Esophagus squamous epithelium (tissue), 5 donors: ENCODE measurements around the gene MAIP1. TPM values are rescaled to one million over a fixed set of nuclear protein-coding genes. Genes with fewer than 3 reads are reported as not detected.

Source experiments
- DNase-seq: peaks from one replicate; lab custom pipeline; 2025; lab: John Stamatoyannopoulos, UW
- H3K27ac ChIP-seq, 4 donors: fragments of 200-600 bp; sonication (generic); one replicate each; pipeline ENCODE4 v1.5.1; 2016 to 2019; ENCODE audit warnings: mild to moderate bottlenecking in 1 of 4
- H3K27me3 ChIP-seq, 4 donors: fragments of 200-600 bp; sonication (generic); 1 replicate in 3 of 4; 2 replicates in 1 of 4; pipeline versions ENCODE4 v1.5.1 to v1.6.0; 2017 to 2021; ENCODE audit warnings: antibody characterized with exemption in 1 of 4
- H3K36me3 ChIP-seq, 3 donors: fragments of 200-600 bp; sonication (generic); one replicate each; pipeline ENCODE4 v1.5.1; 2016 to 2019
- H3K4me1 ChIP-seq, 3 donors: fragments of 200-600 bp; sonication (generic); one replicate each; pipeline ENCODE4 v1.5.1; 2017 to 2019
- H3K4me3 ChIP-seq, 4 donors: fragments of 200-600 bp; sonication (generic); 1 replicate in 3 of 4; 2 replicates in 1 of 4; pipeline ENCODE4 v1.5.1; 2016 to 2019; ENCODE audit warnings: mild to moderate bottlenecking in 2 of 4, moderate library complexity in 1 of 4
- H3K9me3 ChIP-seq, 3 donors: fragments of 200-600 bp; sonication (generic); one replicate each; pipeline ENCODE4 v1.5.1; 2016 to 2019
- CTCF ChIP-seq, 6 experiments: fragments of 450-650 bp in 4 of 6; fragments of 200-600 bp in 2 of 6; sonication (generic) in 2 of 6; IDR thresholded peaks; one replicate each; pipeline ENCODE4 v1.5.1; 2016 to 2019; ENCODE audit warnings: antibody characterized with exemption in 6 of 6, mild to moderate bottlenecking in 4 of 6, moderate library complexity in 4 of 6
- POLR2A ChIP-seq, 4 donors: fragments of 450-650 bp; IDR thresholded peaks; one replicate each; pipeline ENCODE4 v1.6.1; 2017; ENCODE audit warnings: antibody characterized with exemption in 4 of 4, mild to moderate bottlenecking in 4 of 4, moderate library complexity in 3 of 4
- WGBS, 2 donors: methylation state at CpG; one replicate each; pipeline ENCODE4 v1.1.5; 2018; 5-methylcytosine and 5-hydroxymethylcytosine counted together
- intact Hi-C: fragments of 100-400 bp; cut with DNase I; formaldehyde crosslinking; loops from one replicate; pipeline ENCODE4 v1.15.0; 2022
- total RNA-seq, 4 donors: library from RNA; depleted of rRNA; stranded (reverse); fragments of >200 nt; gene quantifications; one replicate each; pipeline ENCODE4 v1.1.0, GENCODE V29; 2016
- donor health status: DM: yes; HTN: yes; CAD: no.

The MAIP1 gene
- total RNA-seq, 4 donors from 2014 or later, result 10.4 to 27.4 (median 22.0) TPM

- TF ChIP-seq CTCF (IDR thresholded peaks at IDR 0.05), result no peak
- no peak for TF ChIP-seq POLR2A (IDR thresholded peaks at IDR 0.05)
- WGBS, 2 donors, result 85 to 93% methylated on average over 5 of the region's 5 CpGs
- Histone ChIP-seq H3K36me3 (no peaks in the 10 kb centered on the region), H3K9me3 (no peaks in the 10 kb centered on the region), H3K27ac (no peak overlapping the region), H3K4me3 (no peak overlapping the region), H3K4me1 (peaks cover 0 to 20% (median 8%) of the 10 kb centered on the region in 3 donors), H3K27me3 (no peaks in the 10 kb centered on the region)
- intact Hi-C loops, result loop anchor here (10.0 kb wide), 1 partner anchor 325 kb away; no protein-coding TSS in a partner anchor
- DNase-seq, result no peak
These were observed 34.4 kb downstream of the MAIP1 start for GRCh38 chr2:199989822-199990221.

DNA sequence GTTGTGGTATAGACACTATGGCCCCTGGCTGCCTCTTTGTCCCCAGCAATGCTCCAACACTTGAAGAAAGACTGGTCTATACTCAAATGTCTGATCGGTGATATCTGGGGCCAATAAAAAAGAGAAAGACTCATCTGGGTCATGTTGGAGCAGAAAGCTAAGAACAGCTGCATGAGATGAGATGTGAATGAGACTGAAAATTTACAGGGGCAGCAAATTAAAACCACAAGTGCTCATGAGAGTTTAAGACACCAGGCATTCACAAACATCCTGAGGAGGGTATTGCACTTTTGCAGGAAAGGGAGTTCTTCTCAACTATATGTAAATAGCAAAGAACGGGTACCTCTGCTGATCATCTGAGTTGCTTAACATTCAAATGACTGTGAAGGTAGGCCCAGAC lies 36.3 kb downstream of the MAIP1 start:
- TF ChIP-seq CTCF (IDR thresholded peaks at IDR 0.05) (no peak), POLR2A (IDR thresholded peaks at IDR 0.05) (no peak)
- Histone ChIP-seq H3K27me3 (no peaks in the 10 kb centered on the region), H3K36me3 (no peaks in the 10 kb centered on the region), H3K4me1 (peaks cover 0 to 20% (median 8%) of the 10 kb centered on the region in 3 donors), H3K9me3 (no peaks in the 10 kb centered on the region), H3K4me3 (no peak overlapping the region), H3K27ac (no peak overlapping the region)
- intact Hi-C loops, result no loop called here
- 94 to 100% methylated on average over 2 of the region's 2 CpGs for WGBS, 2 donors
- no peak for DNase-seq

GRCh38 chr2:199992296-199992695 lies 36.9 kb downstream of the MAIP1 start:
- no peaks in the 10 kb centered on the region for H3K9me3 ChIP-seq
- 93 to 94% methylated on average over 3 of the region's 3 CpGs for WGBS, 2 donors
- H3K36me3 ChIP-seq, result no peaks in the 10 kb centered on the region
- H3K4me3 ChIP-seq, result no peak overlapping the region
- H3K27ac ChIP-seq, result no peak overlapping the region
- peaks cover 0 to 20% (median 8%) of the 10 kb centered on the region in 3 donors for H3K4me1 ChIP-seq
- no peak for TF ChIP-seq CTCF (IDR thresholded peaks at IDR 0.05)
- no peak for TF ChIP-seq POLR2A (IDR thresholded peaks at IDR 0.05)
- H3K27me3 ChIP-seq, result no peaks in the 10 kb centered on the region
- intact Hi-C loops, result no loop called here
- no peak for DNase-seq

DNA sequence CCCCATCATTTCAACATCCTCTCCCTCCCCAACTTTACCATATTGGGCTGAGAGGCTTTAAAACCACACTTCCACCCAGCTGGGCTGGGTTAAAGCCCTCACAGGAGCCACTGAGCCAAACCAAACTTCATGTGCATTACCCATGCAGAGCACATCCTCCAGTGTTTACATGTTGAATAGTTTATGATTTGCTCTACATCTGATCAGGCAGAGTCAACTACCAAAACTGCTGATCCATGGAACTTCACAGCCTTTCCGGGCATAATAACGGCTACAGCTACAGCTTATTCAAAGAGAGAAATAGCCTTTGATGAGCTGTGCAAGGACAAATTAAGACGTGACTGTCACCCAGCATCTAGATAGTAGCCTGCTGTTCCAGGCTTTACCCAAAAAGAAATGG lies 39.0 kb downstream of the MAIP1 start:
- Histone ChIP-seq H3K9me3 (no peaks in the 10 kb centered on the region), H3K36me3 (no peaks in the 10 kb centered on the region), H3K27me3 (no peaks in the 10 kb centered on the region), H3K27ac (no peak overlapping the region), H3K4me3 (no peak overlapping the region), H3K4me1 (no peaks in the 10 kb centered on the region)
- no peak for TF ChIP-seq CTCF (IDR thresholded peaks at IDR 0.05)
- TF ChIP-seq POLR2A (IDR thresholded peaks at IDR 0.05), result no peak
- no peak for DNase-seq
- 75 to 78% methylated on average over 3 of the region's 3 CpGs for WGBS, 2 donors
- intact Hi-C loops, result no loop called here

GRCh38 chr2:199994896-199995295 lies 39.5 kb downstream of the MAIP1 start:
- TF ChIP-seq CTCF (IDR thresholded peaks at IDR 0.05) (no peak), POLR2A (IDR thresholded peaks at IDR 0.05) (no peak)
- WGBS, 2 donors, result 72 to 86% methylated on average over 2 of the region's 2 CpGs
- no peaks in the 10 kb centered on the region for H3K9me3 ChIP-seq
- H3K27ac ChIP-seq, result no peak overlapping the region
- intact Hi-C loops, result no loop called here
- H3K4me3 ChIP-seq, result no peak overlapping the region
- no peaks in the 10 kb centered on the region for H3K27me3 ChIP-seq
- no peak for DNase-seq
- no peaks in the 10 kb centered on the region for H3K36me3 ChIP-seq
- no peaks in the 10 kb centered on the region for H3K4me1 ChIP-seq
